ENCODE results near the gene SRPX.

SRPX gene

GRCh38 chrX:38124000-38124399 lies 96.7 kb downstream of the SRPX start:
- TF ChIP-seq CTCF (conservative IDR thresholded peaks at IDR 0.05; ENCODE audit: low read length) = no peak
- no peak for DNase-seq (ENCODE audit: low read depth)
- no peak overlapping the region for H3K4me3 ChIP-seq (ENCODE audit: low read length)

GRCh38 chrX:38117485-38117884 lies 103.2 kb downstream of the SRPX start:
- DNase-seq (ENCODE audit: low read depth) = no peak
- H3K4me3 ChIP-seq (ENCODE audit: low read length) = no peak overlapping the region
- no peak for TF ChIP-seq CTCF (conservative IDR thresholded peaks at IDR 0.05; ENCODE audit: low read length)

- DNase-seq (ENCODE audit: low read depth) = no peak
- TF ChIP-seq CTCF (conservative IDR thresholded peaks at IDR 0.05; ENCODE audit: low read length) = no peak
- H3K4me3 ChIP-seq (ENCODE audit: low read length) = no peak overlapping the region
Observed at GRCh38 chrX:38116706-38117105, 104.0 kb downstream of the SRPX start.

GRCh38 chrX:38112566-38112965 lies 108.1 kb downstream of the SRPX start:
- H3K4me3 ChIP-seq (ENCODE audit: low read length) = no peak overlapping the region
- no peak for DNase-seq (ENCODE audit: low read depth)
- no peak for TF ChIP-seq CTCF (conservative IDR thresholded peaks at IDR 0.05; ENCODE audit: low read length)

- no peak for TF ChIP-seq CTCF (conservative IDR thresholded peaks at IDR 0.05; ENCODE audit: low read length)
- no peak for DNase-seq (ENCODE audit: low read depth)
Observed at GRCh38 chrX:38111196-38111595, 109.5 kb downstream of the SRPX start.

GRCh38 chrX:38110231-38110630 lies 110.4 kb downstream of the SRPX start:
- DNase-seq (ENCODE audit: low read depth) = no peak
- no peak for TF ChIP-seq CTCF (conservative IDR thresholded peaks at IDR 0.05; ENCODE audit: low read length)
- no peak overlapping the region for H3K4me3 ChIP-seq (ENCODE audit: low read length)

More at GRCh38 chrX:38111196-38111595, 109.5 kb downstream of the SRPX start:
- H3K4me3 ChIP-seq (ENCODE audit: low read length) = no peak overlapping the region

- no peak overlapping the region for H3K4me3 ChIP-seq (ENCODE audit: low read length)
- DNase-seq (ENCODE audit: low read depth) = no peak
- TF ChIP-seq CTCF (conservative IDR thresholded peaks at IDR 0.05; ENCODE audit: low read length) = no peak
Observed at GRCh38 chrX:38109042-38109898, 111.4 kb downstream of the SRPX start.

Data from AG10803 (cell line).